ENCODE data around the gene KRTAP5-4.

GRCh38 chr11:1654388-1655167, 32.6 kb upstream of the KRTAP5-4 start:
- TF ChIP-seq POLR2A (IDR thresholded peaks at IDR 0.05): no peak
- TF ChIP-seq CTCF (IDR thresholded peaks at IDR 0.05): no peak
- no peak for TF ChIP-seq POLR2AphosphoS5 (IDR thresholded peaks at IDR 0.05)

All from prostate gland (tissue), 2 donors.